Endothelial cell of umbilical vein (primary cell): ENCODE measurements around the gene TDRKH. TPM values are rescaled to one million over a fixed set of nuclear protein-coding genes. Genes with fewer than 3 reads are reported as not detected.

Experiments
- BruUV-seq: library from RNA; stranded (reverse); fragments of 400-500 nt; replicated peaks from 2 replicates; lab custom pipeline; 2021; lab: Mats Ljungman, UMichigan
- CTCF ChIA-PET: fragments of 300-600, 350-600 bp; sonication (Branson Sonifier 250); formaldehyde crosslinking; loops from one replicate; lab custom pipeline; 2021; ENCODE audit warnings: antibody characterized with exemption, inconsistent platforms; lab: Charles Lee
- POLR2A ChIA-PET: fragments of 300-600, 350-600 bp; sonication (Branson Sonifier 250); formaldehyde crosslinking; loops from one replicate; lab custom pipeline; 2021; ENCODE audit warnings: antibody characterized with exemption, inconsistent platforms; lab: Charles Lee
- DNase-seq: peaks from one replicate; pipeline ENCODE4 v3.0.0-alpha.2; 2011; ENCODE audit warnings: low read depth, low spot score
- FAIRE-seq: peaks from 2 replicates; lab custom pipeline; 2011; peaks lifted over from hg19 to GRCh38; lab: Jason Lieb, UNC
- H2AFZ ChIP-seq: 2 replicates; pipeline ENCODE4 v1.6.0; 2012; ENCODE audit warnings: low read depth, low read length, control low read depth, inconsistent platforms
- H3K27ac ChIP-seq: 2 replicates; pipeline ENCODE4 v1.5.1; 2011; ENCODE audit warnings: low read depth, mild to moderate bottlenecking, control low read depth, low read length, moderate library complexity; ENCODE audit not compliant: insufficient read depth
- H3K27me3 ChIP-seq, 2 experiments: 2 replicates each; pipeline versions ENCODE4 v1.6.0 to v1.6.1; 2011; ENCODE audit warnings: low read length in 2 of 2, mixed read lengths in 1 of 2; ENCODE audit not compliant: control insufficient read depth in 2 of 2, insufficient read depth in 2 of 2
- H3K36me3 ChIP-seq, 2 experiments: 2 replicates in 1 of 2; 3 replicates in 1 of 2; pipeline ENCODE4 v1.5.1; 2011; ENCODE audit warnings: low read length in 2 of 2, mild to moderate bottlenecking in 1 of 2, moderate library complexity in 1 of 2; ENCODE audit not compliant: control insufficient read depth in 2 of 2, insufficient read depth in 2 of 2; ENCODE audit errors: extremely low read depth in 1 of 2
- H3K4me1 ChIP-seq: 3 replicates; pipeline ENCODE4 v1.5.1; 2011; ENCODE audit warnings: mild to moderate bottlenecking, low read length; ENCODE audit not compliant: control insufficient read depth, insufficient read depth; ENCODE audit errors: extremely low read depth
- H3K4me2 ChIP-seq: 2 replicates; pipeline ENCODE4 v1.6.1; 2011; ENCODE audit warnings: low read length, control low read depth, mixed read lengths; ENCODE audit not compliant: insufficient read depth
- H3K4me3 ChIP-seq, 3 experiments: fragments of 200-600 bp in 1 of 3; sonication (generic), shearing (Covaris generic) in 1 of 3; replicated peaks in 1 of 3; 2 replicates each; pipeline ENCODE4 v1.5.1; 2011 to 2016; ENCODE audit warnings: control low read depth in 3 of 3, low read length in 3 of 3, mild to moderate bottlenecking in 2 of 3, inconsistent platforms in 1 of 3, low read depth in 1 of 3, moderate library complexity in 1 of 3; ENCODE audit not compliant: insufficient read depth in 1 of 3
- H3K79me2 ChIP-seq: 2 replicates; pipeline ENCODE4 v1.6.0; 2012; ENCODE audit warnings: low read length, inconsistent platforms; ENCODE audit not compliant: control insufficient read depth, insufficient read depth
- H3K9ac ChIP-seq: replicated peaks from 2 replicates; pipeline ENCODE3; 2011; ENCODE audit warnings: low read length, control low read depth; ENCODE audit not compliant: insufficient read depth; ENCODE audit errors: extremely low read depth
- H3K9me1 ChIP-seq: replicated peaks from 3 replicates; pipeline ENCODE4 v1.6.0; 2011; ENCODE audit warnings: mild to moderate bottlenecking, low read length; ENCODE audit not compliant: control insufficient read depth, insufficient read depth; ENCODE audit errors: extremely low read depth
- H3K9me3 ChIP-seq: replicated peaks from 2 replicates; pipeline ENCODE4 v1.5.1; 2012; ENCODE audit warnings: low read length, inconsistent platforms; ENCODE audit not compliant: control insufficient read depth, insufficient read depth
- H4K20me1 ChIP-seq: replicated peaks from 2 replicates; pipeline ENCODE3; 2011; ENCODE audit warnings: mild to moderate bottlenecking, low read length; ENCODE audit not compliant: control insufficient read depth, insufficient read depth; ENCODE audit errors: extremely low read depth
- FOS ChIP-seq: IDR thresholded peaks from 2 replicates; pipeline ENCODE4 v1.6.1; 2011; ENCODE audit warnings: mild to moderate bottlenecking, low read length, moderate library complexity, borderline replicate concordance; ENCODE audit not compliant: insufficient read depth
- GATA2 ChIP-seq: IDR thresholded peaks from 2 replicates; pipeline ENCODE4 v1.7.0; 2011; ENCODE audit warnings: low read depth, mild to moderate bottlenecking, moderate library complexity, mixed read lengths, low read length; ENCODE audit not compliant: insufficient read length, insufficient read depth
- MYC ChIP-seq: IDR thresholded peaks from one replicate; pipeline ENCODE4 v1.6.1; 2011; ENCODE audit warnings: mild to moderate bottlenecking, low read depth, low read length
- POLR2A ChIP-seq: IDR thresholded peaks from 2 replicates; pipeline ENCODE4 v1.6.1; 2012; ENCODE audit warnings: low read depth, mild to moderate bottlenecking, control low read depth, low read length
- POLR2AphosphoS5 ChIP-seq: IDR thresholded peaks from 2 replicates; pipeline ENCODE4 v1.6.1; 2012; ENCODE audit warnings: low read depth, mild to moderate bottlenecking, control low read depth, low read length, moderate library complexity; ENCODE audit not compliant: insufficient read depth
- dilution Hi-C: fragments of 300-500 bp; cut with MboI; formaldehyde crosslinking; loops from one replicate; pipeline ENCODE4 v1.15.0; 2019; ENCODE audit warnings: low sequenced_read_pairs; ENCODE audit not compliant: extremely low pct_ligation_motif_present
- intact Hi-C: fragments of 100-400 bp; cut with micrococcal nuclease; formaldehyde crosslinking; loops from one replicate; pipeline ENCODE4 v1.10.0; 2022
- polyA plus RNA-seq, 4 experiments: library from polyadenylated mRNA; depleted of rRNA in 3 of 4; stranded (reverse) in 3 of 4; unstranded in 1 of 4; fragments of >200 nt; gene quantifications; 2 replicates each; pipeline versions ENCODE4 v1.2.1 to v1.2.3, GENCODE V29; 2011 to 2012; ENCODE audit warnings: missing spikeins in 1 of 4
- total RNA-seq: library from RNA; stranded (reverse); gene quantifications from 2 replicates; pipeline ENCODE4 v1.2.3, GENCODE V29; 2021
- TF ChIP-seq, protein P1 (sequence below): IDR thresholded peaks from 2 replicates; pipeline ENCODE4 v1.6.1; 2011; ENCODE audit not compliant: insufficient read depth, insufficient read length
- TF ChIP-seq, protein P2 (sequence below), 2 donors: IDR thresholded peaks; 1 replicate in 1 of 2; 2 replicates in 1 of 2; pipeline ENCODE4 v1.5.1; 2011; ENCODE audit warnings: low read length in 2 of 2, mild to moderate bottlenecking in 2 of 2, moderate library complexity in 2 of 2, control low read depth in 1 of 2, inconsistent platforms in 1 of 2, low read depth in 1 of 2; ENCODE audit not compliant: insufficient read depth in 1 of 2; ENCODE audit errors: extremely low read depth in 1 of 2

Gene TDRKH
- total and polyA plus RNA-seq, 2 donors (not counting 3 experiments of a cell fraction or from before 2014, with no cell fraction given), result 3.9 to 9.6 TPM

DNA sequence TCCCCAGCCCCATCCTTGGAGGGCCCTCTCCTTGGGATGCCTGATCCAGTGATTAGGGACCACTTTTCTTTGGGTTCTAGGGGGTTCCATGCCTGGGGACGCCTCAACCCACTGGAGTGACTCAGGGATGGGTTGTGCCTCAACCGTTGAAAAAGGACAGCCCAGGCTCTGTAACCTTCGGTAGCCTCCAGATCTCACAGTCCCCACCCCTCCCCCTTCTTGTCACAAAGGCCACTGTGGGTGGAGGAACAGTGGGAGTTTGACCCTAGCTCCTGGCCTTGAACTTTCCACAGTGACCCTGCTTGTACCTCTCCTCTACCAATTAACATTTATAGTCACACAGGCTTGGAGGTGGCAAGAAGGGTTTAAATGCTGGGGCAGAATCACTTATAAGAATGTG lies 43.9 kb upstream of the TDRKH start:
- Histone ChIP-seq H3K9me1 (no peaks in the 10 kb centered on the region), H3K36me3 (no peaks in the 10 kb centered on the region), H2AFZ (no peak overlapping the region), H3K27me3 (peaks cover 5 to 7% of the 10 kb centered on the region in 2 experiments), H3K9me3 (no peaks in the 10 kb centered on the region), H3K9ac (no peak overlapping the region), H3K4me3 (no peak overlapping the region), H4K20me1 (no peaks in the 10 kb centered on the region), H3K4me1 (peaks cover 10% of the 10 kb centered on the region), H3K27ac (no peak overlapping the region), H3K4me2 (no peak overlapping the region), H3K79me2 (no peaks in the 10 kb centered on the region)
- CTCF ChIA-PET, result interaction anchor here (0.8 to 1.2 kb wide), 4 partner anchors 48 to 241 kb away, joined by 3 to 6 read pairs (median 3); no protein-coding TSS in a partner anchor
- BruUV-seq, result no TSS peak
- dilution Hi-C loops, result no loop called here
- FAIRE-seq (no peak), DNase-seq (no peak)
- TF ChIP-seq POLR2A, result no peak
- TF ChIP-seq MYC, result no peak
- TF ChIP-seq, protein P1, sequence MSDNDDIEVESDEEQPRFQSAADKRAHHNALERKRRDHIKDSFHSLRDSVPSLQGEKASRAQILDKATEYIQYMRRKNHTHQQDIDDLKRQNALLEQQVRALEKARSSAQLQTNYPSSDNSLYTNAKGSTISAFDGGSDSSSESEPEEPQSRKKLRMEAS, result no peak
- TF ChIP-seq, protein P2, sequence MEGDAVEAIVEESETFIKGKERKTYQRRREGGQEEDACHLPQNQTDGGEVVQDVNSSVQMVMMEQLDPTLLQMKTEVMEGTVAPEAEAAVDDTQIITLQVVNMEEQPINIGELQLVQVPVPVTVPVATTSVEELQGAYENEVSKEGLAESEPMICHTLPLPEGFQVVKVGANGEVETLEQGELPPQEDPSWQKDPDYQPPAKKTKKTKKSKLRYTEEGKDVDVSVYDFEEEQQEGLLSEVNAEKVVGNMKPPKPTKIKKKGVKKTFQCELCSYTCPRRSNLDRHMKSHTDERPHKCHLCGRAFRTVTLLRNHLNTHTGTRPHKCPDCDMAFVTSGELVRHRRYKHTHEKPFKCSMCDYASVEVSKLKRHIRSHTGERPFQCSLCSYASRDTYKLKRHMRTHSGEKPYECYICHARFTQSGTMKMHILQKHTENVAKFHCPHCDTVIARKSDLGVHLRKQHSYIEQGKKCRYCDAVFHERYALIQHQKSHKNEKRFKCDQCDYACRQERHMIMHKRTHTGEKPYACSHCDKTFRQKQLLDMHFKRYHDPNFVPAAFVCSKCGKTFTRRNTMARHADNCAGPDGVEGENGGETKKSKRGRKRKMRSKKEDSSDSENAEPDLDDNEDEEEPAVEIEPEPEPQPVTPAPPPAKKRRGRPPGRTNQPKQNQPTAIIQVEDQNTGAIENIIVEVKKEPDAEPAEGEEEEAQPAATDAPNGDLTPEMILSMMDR (IDR thresholded peaks at IDR 0.05; ENCODE audit: extremely low read depth in 1 of 2, insufficient read depth in 1 of 2, low read depth in 1 of 2, low read length in 2 of 2), result no peak
- TF ChIP-seq POLR2AphosphoS5, result no peak
- TF ChIP-seq FOS, result no peak
- TF ChIP-seq GATA2, result no peak
- POLR2A ChIA-PET, result no interaction called here
- intact Hi-C loops, result no loop called here
